Right atrium auricular region (tissue), 2 donors: ENCODE results near the gene ABLIM3. TPM values are rescaled to one million over a fixed set of nuclear protein-coding genes. Genes with fewer than 3 reads are reported as not detected.
A peak's percentile ranks its signal among the peaks of the same experiment; 100 is the strongest.

Source experiments
- DNase-seq: peaks from one replicate; pipeline ENCODE4 v3.0.0-alpha.2; 2019; ENCODE audit warnings: low spot score
- H3K27ac ChIP-seq, 2 donors: fragments of 200-600 bp; sonication (generic); 1 replicate in 1 of 2; 2 replicates in 1 of 2; pipeline ENCODE4 v1.5.1; 2016 to 2019
- H3K27me3 ChIP-seq, 2 donors: fragments of 200-600 bp; sonication (generic); one replicate each; pipeline versions ENCODE4 v1.5.1 to v1.6.0; 2017 to 2019
- H3K36me3 ChIP-seq: fragments of 200-600 bp; sonication (generic); one replicate; pipeline ENCODE4 v1.5.1; 2016
- H3K4me1 ChIP-seq, 2 donors: fragments of 200-600 bp; sonication (generic); one replicate each; pipeline versions ENCODE4 v1.5.1 to v1.6.0; 2017 to 2019
- H3K4me3 ChIP-seq, 2 donors: fragments of 200-600 bp; sonication (generic); 1 replicate in 1 of 2; 2 replicates in 1 of 2; pipeline ENCODE4 v1.5.1; 2017 to 2019; ENCODE audit warnings: mild to moderate bottlenecking in 1 of 2, moderate library complexity in 1 of 2
- H3K9me3 ChIP-seq, 2 donors: fragments of 200-600 bp; sonication (generic); one replicate each; pipeline ENCODE4 v1.5.1; 2019
- total RNA-seq, 2 donors: library from RNA; depleted of rRNA; stranded (reverse); fragments of >200 nt; gene quantifications; one replicate each; pipeline ENCODE4 v1.1.0, GENCODE V29; 2016
- TF ChIP-seq, protein P1 (sequence below), 2 donors: fragments of 200-600 bp; sonication (generic); IDR thresholded peaks; one replicate each; pipeline ENCODE4 v1.5.1; 2019; ENCODE audit warnings: antibody characterized with exemption in 2 of 2

The ABLIM3 gene
- total RNA-seq, 2 donors from 2014 or later, result 109 to 145 TPM

DNA sequence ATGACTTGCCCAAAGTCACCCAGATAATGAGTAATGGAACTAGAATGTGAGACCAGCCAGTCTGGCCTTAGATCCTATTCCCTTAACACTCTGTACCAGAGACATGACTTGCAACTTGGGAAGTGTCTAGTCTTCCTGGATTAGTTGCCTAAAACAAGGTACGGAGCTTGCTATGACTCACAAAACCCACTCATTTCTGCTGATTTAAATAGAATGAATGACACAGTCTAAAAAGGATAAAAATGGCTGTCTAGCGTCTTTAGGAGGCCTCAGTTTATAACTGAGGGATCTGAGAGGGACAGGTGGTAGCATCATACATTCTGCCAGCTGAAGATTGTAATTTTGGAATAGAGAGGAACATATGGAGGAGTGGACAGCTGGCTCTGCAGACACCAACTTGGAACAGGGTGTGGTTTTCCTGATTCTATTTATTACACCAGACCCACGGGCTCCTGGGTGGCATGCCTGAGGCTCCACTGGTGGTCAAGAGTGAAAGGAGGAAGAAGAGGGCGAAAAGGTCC lies 62.7 kb downstream of the ABLIM3 start:
- peak overlapping the region in 1 of 2 donors; percentile 9 for H3K27ac ChIP-seq
- peaks cover 50% of the 10 kb centered on the region for H3K36me3 ChIP-seq

DNA sequence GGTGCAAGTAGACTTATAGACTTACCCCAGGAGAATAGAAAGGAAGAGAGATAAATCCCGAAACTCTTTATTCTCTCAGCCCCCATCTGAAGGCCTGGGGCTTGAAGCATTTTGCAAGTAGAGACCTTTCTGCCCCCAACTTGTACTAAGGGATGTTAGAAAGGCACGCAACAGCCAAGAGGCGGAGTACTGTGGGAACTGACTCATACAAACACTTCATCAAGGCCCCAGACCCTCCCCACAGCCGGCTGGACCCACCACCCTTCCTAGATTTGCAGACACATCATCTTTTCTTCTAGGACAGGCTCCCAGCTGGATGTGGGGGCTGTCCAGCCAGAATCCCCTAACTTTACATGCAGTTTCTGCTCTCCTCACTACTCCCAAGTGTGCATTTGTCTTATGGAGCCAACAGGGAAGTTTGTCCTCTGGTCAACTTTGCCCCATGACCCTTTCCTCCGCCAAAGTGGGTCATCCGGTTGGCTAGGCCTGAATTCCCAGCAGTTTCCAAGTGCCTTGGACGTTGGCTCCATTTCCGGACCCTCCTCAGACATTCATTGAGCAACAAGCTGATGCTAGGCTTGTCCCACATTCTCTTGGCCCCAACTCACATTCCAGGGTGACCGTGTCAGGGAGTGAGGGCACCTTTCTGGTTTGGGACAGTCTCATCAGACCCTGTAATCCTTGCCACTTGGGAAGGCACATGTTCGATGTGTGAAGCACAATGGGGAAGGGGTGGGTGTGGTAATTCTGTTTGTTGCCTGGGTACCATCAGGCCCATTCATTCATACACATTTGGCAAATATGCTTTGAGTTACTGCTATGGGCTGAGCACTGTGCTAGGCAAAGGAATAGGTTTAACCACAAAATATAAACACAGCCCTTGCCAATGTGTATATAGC lies 64.6 kb downstream of the ABLIM3 start:
- no peak overlapping the region for H3K4me3 ChIP-seq
- DNase-seq, result peak; percentile 92
- H3K27ac ChIP-seq, result peak overlapping the region; percentile 44 to 63
- H3K9me3 ChIP-seq, result no peaks in the 10 kb centered on the region
- TF ChIP-seq, protein P1, sequence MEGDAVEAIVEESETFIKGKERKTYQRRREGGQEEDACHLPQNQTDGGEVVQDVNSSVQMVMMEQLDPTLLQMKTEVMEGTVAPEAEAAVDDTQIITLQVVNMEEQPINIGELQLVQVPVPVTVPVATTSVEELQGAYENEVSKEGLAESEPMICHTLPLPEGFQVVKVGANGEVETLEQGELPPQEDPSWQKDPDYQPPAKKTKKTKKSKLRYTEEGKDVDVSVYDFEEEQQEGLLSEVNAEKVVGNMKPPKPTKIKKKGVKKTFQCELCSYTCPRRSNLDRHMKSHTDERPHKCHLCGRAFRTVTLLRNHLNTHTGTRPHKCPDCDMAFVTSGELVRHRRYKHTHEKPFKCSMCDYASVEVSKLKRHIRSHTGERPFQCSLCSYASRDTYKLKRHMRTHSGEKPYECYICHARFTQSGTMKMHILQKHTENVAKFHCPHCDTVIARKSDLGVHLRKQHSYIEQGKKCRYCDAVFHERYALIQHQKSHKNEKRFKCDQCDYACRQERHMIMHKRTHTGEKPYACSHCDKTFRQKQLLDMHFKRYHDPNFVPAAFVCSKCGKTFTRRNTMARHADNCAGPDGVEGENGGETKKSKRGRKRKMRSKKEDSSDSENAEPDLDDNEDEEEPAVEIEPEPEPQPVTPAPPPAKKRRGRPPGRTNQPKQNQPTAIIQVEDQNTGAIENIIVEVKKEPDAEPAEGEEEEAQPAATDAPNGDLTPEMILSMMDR (IDR thresholded peaks at IDR 0.05), result no peak
- H3K27me3 ChIP-seq, result no peaks in the 10 kb centered on the region
- H3K36me3 ChIP-seq, result peaks cover 52% of the 10 kb centered on the region
- H3K4me1 ChIP-seq, result peaks cover 0 to 55% of the 10 kb centered on the region in 2 donors

More for the DNA sequence above, 62.7 kb downstream of the ABLIM3 start:
- H3K9me3 ChIP-seq, result no peaks in the 10 kb centered on the region
- DNase-seq, result no peak
- H3K27me3 ChIP-seq, result no peaks in the 10 kb centered on the region
- TF ChIP-seq, protein P1 (IDR thresholded peaks at IDR 0.05), result no peak
- H3K4me1 ChIP-seq, result peaks cover 0 to 68% of the 10 kb centered on the region in 2 donors
- H3K4me3 ChIP-seq, result no peak overlapping the region

DNA sequence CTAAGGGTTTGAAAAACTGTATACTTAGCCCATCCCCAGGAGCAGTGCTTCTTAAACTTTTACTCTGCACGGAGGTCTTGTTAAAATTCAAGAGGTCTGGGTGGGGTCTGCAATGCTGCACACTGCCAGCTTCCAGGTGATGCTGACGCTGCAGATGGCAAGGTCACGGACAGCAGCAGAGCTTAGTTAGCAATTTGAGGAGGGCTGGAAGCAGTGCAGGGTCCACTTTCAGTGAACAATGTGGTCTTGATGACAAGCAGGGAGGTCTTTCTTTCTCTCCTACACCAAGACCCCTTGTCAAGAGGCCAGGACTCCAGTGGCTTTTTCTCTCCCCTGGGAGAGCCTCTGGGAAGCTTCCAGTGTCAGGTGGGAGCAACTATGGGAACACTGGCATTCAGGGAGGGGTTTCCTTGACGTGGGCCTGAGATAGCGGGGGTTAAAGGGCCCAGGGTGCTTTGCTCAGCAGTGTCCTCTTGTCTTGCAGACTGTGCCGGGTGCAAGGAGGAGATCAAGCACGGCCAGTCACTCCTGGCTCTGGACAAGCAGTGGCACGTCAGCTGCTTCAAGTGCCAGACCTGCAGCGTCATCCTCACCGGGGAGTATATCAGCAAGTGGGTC lies 65.3 kb downstream of the ABLIM3 start:
- no peak overlapping the region for H3K4me3 ChIP-seq
- DNase-seq, result peak; percentile 71
- peak overlapping the region; percentile 44 to 63 for H3K27ac ChIP-seq
- TF ChIP-seq, protein P1 (IDR thresholded peaks at IDR 0.05), result no peak
- H3K4me1 ChIP-seq, result peaks cover 0 to 51% of the 10 kb centered on the region in 2 donors
- no peaks in the 10 kb centered on the region for H3K9me3 ChIP-seq
- no peaks in the 10 kb centered on the region for H3K27me3 ChIP-seq
- peaks cover 51% of the 10 kb centered on the region for H3K36me3 ChIP-seq

DNA sequence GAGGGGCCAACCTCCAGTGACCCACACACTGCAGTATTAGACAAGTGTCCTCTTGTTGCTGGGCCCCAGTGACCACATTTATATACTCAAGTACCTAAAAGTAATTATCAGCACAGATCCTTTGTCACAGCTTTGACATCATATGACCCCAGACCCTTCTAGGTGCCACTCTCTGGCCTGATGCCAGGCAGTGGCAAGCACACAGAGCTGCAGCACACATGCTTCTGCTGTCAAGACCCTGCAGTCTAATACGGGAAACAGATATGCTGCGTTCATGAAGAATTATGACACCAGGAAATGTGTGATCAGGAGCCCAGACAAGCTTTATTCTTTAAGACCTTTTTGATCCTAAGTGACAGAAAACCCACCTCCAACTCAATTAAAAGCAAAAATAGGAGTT lies 66.5 kb downstream of the ABLIM3 start:
- Histone ChIP-seq H3K36me3 (peaks cover 40% of the 10 kb centered on the region), H3K9me3 (no peaks in the 10 kb centered on the region), H3K4me1 (peaks cover 0 to 51% of the 10 kb centered on the region in 2 donors), H3K27me3 (no peaks in the 10 kb centered on the region), H3K4me3 (no peak overlapping the region), H3K27ac (peak overlapping the region; percentile 44 to 63)
- DNase-seq, result no peak
- TF ChIP-seq, protein P1 (IDR thresholded peaks at IDR 0.05), result no peak

DNA sequence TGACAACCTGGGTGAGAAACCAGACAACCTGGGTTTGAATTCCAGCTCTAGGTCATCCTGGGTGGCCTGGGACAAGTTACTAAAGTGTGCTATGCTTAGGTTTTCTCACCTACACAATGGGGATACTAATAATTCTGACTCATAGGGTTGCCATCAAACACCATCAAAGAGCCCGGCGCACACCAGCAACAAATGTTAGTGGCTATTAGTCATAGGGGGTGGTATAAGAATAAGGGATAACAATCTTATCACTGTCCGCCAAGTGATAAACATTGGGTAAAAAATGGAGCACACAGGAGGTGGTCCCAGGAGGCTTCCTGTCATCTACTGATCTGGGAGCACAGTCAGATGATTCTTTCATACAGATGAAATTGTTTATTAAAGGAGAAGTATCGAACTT lies 68.9 kb downstream of the ABLIM3 start:
- peak; percentile 38 for DNase-seq
- H3K36me3 ChIP-seq, result peaks cover 29% of the 10 kb centered on the region
- peaks cover 0 to 47% of the 10 kb centered on the region in 2 donors for H3K4me1 ChIP-seq

More for the DNA sequence above, 68.9 kb downstream of the ABLIM3 start:
- TF ChIP-seq, protein P1 (IDR thresholded peaks at IDR 0.05), result no peak
- Histone ChIP-seq H3K27me3 (no peaks in the 10 kb centered on the region), H3K4me3 (no peak overlapping the region), H3K9me3 (no peaks in the 10 kb centered on the region), H3K27ac (no peak overlapping the region)
